ENCODE data around the gene DSCAML1. TPM values are rescaled to one million over a fixed set of nuclear protein-coding genes. Genes with fewer than 3 reads are reported as not detected.

Gene DSCAML1
- total and polyA plus RNA-seq, 4 experiments from 2014 or later = 1.00 to 1.0 TPM; not detected in 2

GRCh38 chr11:117792992-117793391 lies 4.0 kb downstream of the DSCAML1 start:
- POLR2A ChIA-PET (ENCODE audit: partially characterized antibody) = no interaction called here

DNA sequence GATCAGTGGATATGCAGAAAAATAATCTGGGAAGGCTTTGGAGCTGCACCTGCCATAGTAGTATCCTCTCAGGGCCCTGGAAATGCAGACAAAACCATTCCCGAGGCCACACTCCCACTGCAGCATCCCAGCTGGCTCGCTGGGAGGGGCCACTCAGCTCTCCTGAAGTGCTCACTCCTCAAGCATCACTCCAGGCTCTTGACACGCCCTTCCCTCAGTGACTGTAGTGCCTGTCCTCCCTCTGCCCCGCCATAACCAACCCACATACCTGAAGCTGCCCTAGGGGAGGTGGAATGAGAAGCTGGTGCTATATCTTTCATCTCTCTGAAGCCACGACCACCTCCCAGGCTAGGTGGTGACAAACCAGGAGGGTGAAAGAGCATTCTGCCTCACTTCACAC lies 4.8 kb downstream of the DSCAML1 start:
- H3K9me3 ChIP-seq (ENCODE audit: control insufficient read depth in 1 of 2, low read length in 2 of 2) = no peaks in the 10 kb centered on the region
- DNase-seq = no peak
- H3K4me3 Mint-ChIP-seq = no peak overlapping the region
- peaks cover 33% of the 10 kb centered on the region for H3K27me3 ChIP-seq (ENCODE audit: insufficient read depth, low read length)
- no peak overlapping the region for H3K4me3 ChIP-seq (ENCODE audit: low read length in 2 of 2)
- H3K27me3 Mint-ChIP-seq = peaks cover 39 to 52% of the 10 kb centered on the region in 2 donors
- no peaks in the 10 kb centered on the region for H3K36me3 Mint-ChIP-seq
- no peaks in the 10 kb centered on the region for H3K9me3 Mint-ChIP-seq
- H3K36me3 ChIP-seq (ENCODE audit: insufficient read depth, low read length) = no peaks in the 10 kb centered on the region
- ChIA-PET POLR2A (ENCODE audit: partially characterized antibody) (no interaction called here), CTCF (ENCODE audit: partially characterized antibody) (interaction anchor here (1.3 to 1.5 kb wide), 2 partner anchors 16 to 25 kb away, joined by 4 read pairs; no protein-coding TSS in a partner anchor)
- no peak overlapping the region for H3K27ac ChIP-seq (ENCODE audit: low read depth, low read length)
- peaks cover 0 to 15% (median 8%) of the 10 kb centered on the region in 4 donors for H3K4me1 Mint-ChIP-seq
- H3K27ac Mint-ChIP-seq = no peak overlapping the region
- peaks cover 18% of the 10 kb centered on the region for H3K4me1 ChIP-seq (ENCODE audit: insufficient read depth, low read length)
- intact Hi-C loops (cut with micrococcal nuclease) = no loop called here

More at GRCh38 chr11:117792992-117793391, 4.0 kb downstream of the DSCAML1 start:
- H3K27me3 Mint-ChIP-seq = peaks cover 43 to 51% of the 10 kb centered on the region in 2 donors
- peaks cover 2 to 21% (median 12%) of the 10 kb centered on the region in 4 donors for H3K4me1 Mint-ChIP-seq
- CTCF ChIA-PET (ENCODE audit: partially characterized antibody) = interaction anchor here (1.3 to 1.5 kb wide), 2 partner anchors 15 to 24 kb away, joined by 4 read pairs; no protein-coding TSS in a partner anchor
- H3K4me3 Mint-ChIP-seq = no peak overlapping the region
- H3K9me3 ChIP-seq (ENCODE audit: control insufficient read depth in 1 of 2, low read length in 2 of 2) = no peaks in the 10 kb centered on the region
- no peak for DNase-seq
- no peaks in the 10 kb centered on the region for H3K36me3 ChIP-seq (ENCODE audit: insufficient read depth, low read length)
- H3K4me3 ChIP-seq (ENCODE audit: low read length in 2 of 2) = no peak overlapping the region
- intact Hi-C loops (cut with micrococcal nuclease) = no loop called here
- peaks cover 37% of the 10 kb centered on the region for H3K27me3 ChIP-seq (ENCODE audit: insufficient read depth, low read length)
- H3K27ac Mint-ChIP-seq = no peak overlapping the region
- H3K36me3 Mint-ChIP-seq = no peaks in the 10 kb centered on the region
- no peak overlapping the region for H3K27ac ChIP-seq (ENCODE audit: low read depth, low read length)
- H3K9me3 Mint-ChIP-seq = no peaks in the 10 kb centered on the region
- H3K4me1 ChIP-seq (ENCODE audit: insufficient read depth, low read length) = peaks cover 18% of the 10 kb centered on the region

- ChIA-PET CTCF (ENCODE audit: partially characterized antibody) (no interaction called here), POLR2A (ENCODE audit: partially characterized antibody) (no interaction called here)
- no peak overlapping the region for H3K27ac Mint-ChIP-seq
- Histone ChIP-seq H3K27me3 (ENCODE audit: insufficient read depth, low read length) (peaks cover 24% of the 10 kb centered on the region), H3K36me3 (ENCODE audit: insufficient read depth, low read length) (no peaks in the 10 kb centered on the region), H3K27ac (ENCODE audit: low read depth, low read length) (no peak overlapping the region), H3K4me3 (ENCODE audit: low read length in 2 of 2) (no peak overlapping the region), H3K9me3 (ENCODE audit: control insufficient read depth in 1 of 2, low read length in 2 of 2) (no peaks in the 10 kb centered on the region), H3K4me1 (ENCODE audit: insufficient read depth, low read length) (peaks cover 4% of the 10 kb centered on the region)
- no peaks in the 10 kb centered on the region for H3K36me3 Mint-ChIP-seq
- peaks cover 43 to 61% of the 10 kb centered on the region in 2 donors for H3K27me3 Mint-ChIP-seq
- H3K4me1 Mint-ChIP-seq = peaks cover 0 to 5% (median 2%) of the 10 kb centered on the region in 4 donors
- intact Hi-C loops (cut with micrococcal nuclease) = no loop called here
- no peaks in the 10 kb centered on the region for H3K9me3 Mint-ChIP-seq
- H3K4me3 Mint-ChIP-seq = no peak overlapping the region
- DNase-seq = no peak
Measured at GRCh38 chr11:117790279-117790678, 6.7 kb downstream of the DSCAML1 start.

DNA sequence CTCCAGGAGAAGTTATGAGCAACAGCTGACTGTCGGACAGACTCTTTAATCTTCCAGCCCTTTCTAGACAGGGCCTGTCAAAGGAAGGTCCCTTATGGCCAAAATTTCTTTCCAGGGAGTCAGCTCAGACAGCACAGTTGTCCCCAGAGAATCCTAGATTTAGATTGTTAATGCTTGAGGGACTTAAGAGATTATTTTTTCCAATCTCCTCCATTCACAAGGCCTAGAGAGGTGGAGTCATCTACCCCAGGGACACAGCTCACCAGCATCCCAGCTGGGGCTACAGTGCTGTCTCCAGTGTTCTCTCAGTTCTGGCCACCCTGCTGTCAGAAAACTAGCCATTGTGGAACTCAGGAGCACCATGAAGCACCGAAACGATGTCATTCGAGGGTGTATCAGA lies 7.8 kb downstream of the DSCAML1 start:
- intact Hi-C loops (cut with micrococcal nuclease) = no loop called here
- no peaks in the 10 kb centered on the region for H3K4me1 ChIP-seq (ENCODE audit: insufficient read depth, low read length)
- Mint-ChIP-seq H3K4me3 (no peak overlapping the region), H3K4me1 (no peaks in the 10 kb centered on the region), H3K27me3 (peaks cover 40 to 60% of the 10 kb centered on the region in 2 donors), H3K36me3 (no peaks in the 10 kb centered on the region), H3K9me3 (no peaks in the 10 kb centered on the region), H3K27ac (no peak overlapping the region)
- H3K27me3 ChIP-seq (ENCODE audit: insufficient read depth, low read length) = peaks cover 14% of the 10 kb centered on the region
- no peak for DNase-seq
- POLR2A ChIA-PET (ENCODE audit: partially characterized antibody) = no interaction called here
- no peak overlapping the region for H3K27ac ChIP-seq (ENCODE audit: low read depth, low read length)
- no peak overlapping the region for H3K4me3 ChIP-seq (ENCODE audit: low read length in 2 of 2)
- no peaks in the 10 kb centered on the region for H3K36me3 ChIP-seq (ENCODE audit: insufficient read depth, low read length)
- H3K9me3 ChIP-seq (ENCODE audit: control insufficient read depth in 1 of 2, low read length in 2 of 2) = no peaks in the 10 kb centered on the region
- CTCF ChIA-PET (ENCODE audit: partially characterized antibody) = no interaction called here

DNA sequence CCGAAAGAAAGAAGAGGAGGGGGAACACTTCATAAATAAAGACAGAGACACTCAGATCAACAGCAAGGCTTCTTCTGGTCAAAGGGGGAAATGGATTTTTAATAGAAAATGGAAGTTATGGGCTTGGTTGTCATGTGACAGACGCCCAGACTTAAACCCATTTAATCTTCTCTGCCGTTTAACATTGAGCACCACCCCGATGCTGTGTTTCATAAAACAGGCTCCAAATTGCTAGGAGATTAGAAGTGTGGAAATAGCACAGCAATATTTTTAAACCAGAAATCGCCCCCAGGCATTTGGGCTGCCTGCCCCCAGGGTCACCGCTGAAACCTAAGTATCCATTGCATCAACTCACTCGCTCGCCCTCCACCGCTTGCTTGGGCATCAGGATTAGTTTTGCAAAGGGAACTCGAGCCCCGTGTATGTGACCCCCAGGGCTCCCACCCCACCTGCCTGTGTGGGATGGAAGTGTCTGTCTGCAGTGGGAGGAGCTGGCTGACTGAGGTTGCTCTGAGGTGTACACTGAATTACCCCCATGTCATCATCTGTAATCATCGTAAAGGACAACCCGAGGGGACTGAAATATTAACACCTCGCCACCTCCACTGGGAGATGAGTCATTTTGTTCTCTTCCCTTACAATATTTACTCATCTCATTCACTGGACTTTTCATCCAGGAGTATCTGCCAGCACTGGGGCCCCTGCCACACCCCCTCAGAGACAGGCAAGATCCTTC lies 10.7 kb downstream of the DSCAML1 start:
- Histone ChIP-seq H3K36me3 (ENCODE audit: insufficient read depth, low read length) (no peaks in the 10 kb centered on the region), H3K9me3 (ENCODE audit: control insufficient read depth in 1 of 2, low read length in 2 of 2) (no peaks in the 10 kb centered on the region), H3K4me3 (ENCODE audit: low read length in 2 of 2) (no peak overlapping the region), H3K4me1 (ENCODE audit: insufficient read depth, low read length) (no peaks in the 10 kb centered on the region), H3K27ac (ENCODE audit: low read depth, low read length) (no peak overlapping the region), H3K27me3 (ENCODE audit: insufficient read depth, low read length) (peaks cover 7% of the 10 kb centered on the region)
- CTCF ChIA-PET (ENCODE audit: partially characterized antibody) = interaction anchor here (1.4 kb wide), 1 partner anchor 22 kb away, joined by 5 read pairs; no protein-coding TSS in a partner anchor
- Mint-ChIP-seq H3K9me3 (no peaks in the 10 kb centered on the region), H3K4me3 (no peak overlapping the region), H3K27ac (no peak overlapping the region), H3K4me1 (no peaks in the 10 kb centered on the region), H3K36me3 (no peaks in the 10 kb centered on the region), H3K27me3 (peaks cover 33 to 58% of the 10 kb centered on the region in 2 donors)
- POLR2A ChIA-PET (ENCODE audit: partially characterized antibody) = no interaction called here
- no peak for DNase-seq
- intact Hi-C loops (cut with micrococcal nuclease) = no loop called here

DNA sequence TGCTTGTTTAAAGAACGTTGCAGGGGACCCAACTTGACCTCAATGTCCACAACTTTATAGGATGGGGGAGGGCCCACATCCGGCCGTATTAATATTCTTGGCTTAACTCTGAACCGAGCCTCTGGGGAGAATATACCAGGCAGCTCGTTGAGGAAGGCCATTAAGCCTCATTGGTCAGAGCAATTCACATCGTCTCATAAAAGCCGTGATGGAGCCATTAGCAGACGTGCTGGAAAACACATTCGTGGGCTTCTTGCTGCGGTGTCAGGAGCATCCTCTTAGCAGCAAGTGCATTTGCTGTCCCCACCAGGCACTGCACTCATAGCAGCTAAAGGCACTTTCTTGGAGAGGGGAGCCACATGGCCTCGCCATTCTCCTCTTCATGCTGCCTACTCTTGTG lies 14.9 kb downstream of the DSCAML1 start:
- no peak for DNase-seq
- Mint-ChIP-seq H3K9me3 (no peaks in the 10 kb centered on the region), H3K4me1 (no peaks in the 10 kb centered on the region), H3K27me3 (peaks cover 36 to 50% of the 10 kb centered on the region in 2 donors), H3K27ac (no peak overlapping the region), H3K4me3 (no peak overlapping the region), H3K36me3 (no peaks in the 10 kb centered on the region)
- no peaks in the 10 kb centered on the region for H3K9me3 ChIP-seq (ENCODE audit: control insufficient read depth in 1 of 2, low read length in 2 of 2)
- H3K27me3 ChIP-seq (ENCODE audit: insufficient read depth, low read length) = peaks cover 7% of the 10 kb centered on the region
- ChIA-PET POLR2A (ENCODE audit: partially characterized antibody) (no interaction called here), CTCF (ENCODE audit: partially characterized antibody) (no interaction called here)
- no peak overlapping the region for H3K27ac ChIP-seq (ENCODE audit: low read depth, low read length)
- H3K4me3 ChIP-seq (ENCODE audit: low read length in 2 of 2) = no peak overlapping the region
- intact Hi-C loops (cut with micrococcal nuclease) = no loop called here
- H3K36me3 ChIP-seq (ENCODE audit: insufficient read depth, low read length) = no peaks in the 10 kb centered on the region
- no peaks in the 10 kb centered on the region for H3K4me1 ChIP-seq (ENCODE audit: insufficient read depth, low read length)

DNA sequence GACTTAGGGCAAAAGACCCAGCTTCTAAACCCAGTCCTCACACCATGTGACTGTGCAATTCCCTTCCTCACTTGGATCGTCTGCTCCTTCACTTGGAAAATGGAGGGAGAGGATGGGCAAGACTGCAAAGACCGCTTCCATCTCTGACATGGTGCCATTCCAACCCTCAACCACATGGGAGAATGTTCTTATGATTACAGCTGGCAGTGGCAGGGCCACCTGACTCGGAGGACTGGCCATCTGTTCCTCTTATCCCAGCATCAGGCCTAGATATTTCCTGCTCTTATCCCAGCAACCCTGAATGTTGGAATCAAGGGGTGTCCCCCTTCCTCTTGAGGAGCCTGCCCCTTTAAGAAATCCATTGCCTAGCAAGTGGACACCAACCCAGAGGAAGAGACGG lies 15.4 kb downstream of the DSCAML1 start:
- Mint-ChIP-seq H3K27ac (no peak overlapping the region), H3K36me3 (no peaks in the 10 kb centered on the region), H3K4me3 (no peak overlapping the region), H3K27me3 (peaks cover 40 to 51% of the 10 kb centered on the region in 2 donors), H3K4me1 (no peaks in the 10 kb centered on the region), H3K9me3 (no peaks in the 10 kb centered on the region)
- Histone ChIP-seq H3K36me3 (ENCODE audit: insufficient read depth, low read length) (no peaks in the 10 kb centered on the region), H3K4me1 (ENCODE audit: insufficient read depth, low read length) (no peaks in the 10 kb centered on the region), H3K27me3 (ENCODE audit: insufficient read depth, low read length) (peaks cover 7% of the 10 kb centered on the region), H3K9me3 (ENCODE audit: control insufficient read depth in 1 of 2, low read length in 2 of 2) (no peaks in the 10 kb centered on the region), H3K27ac (ENCODE audit: low read depth, low read length) (no peak overlapping the region), H3K4me3 (ENCODE audit: low read length in 2 of 2) (no peak overlapping the region)
- ChIA-PET POLR2A (ENCODE audit: partially characterized antibody) (no interaction called here), CTCF (ENCODE audit: partially characterized antibody) (no interaction called here)
- no peak for DNase-seq
- intact Hi-C loops (cut with micrococcal nuclease) = no loop called here
